ENCODE results near the gene PTPRN2. TPM values are rescaled to one million over a fixed set of nuclear protein-coding genes. Genes with fewer than 3 reads are reported as not detected.

The PTPRN2 gene
- total and polyA plus RNA-seq, 2 donors (not counting 1 experiment from before 2014, with no cell fraction given) = 0.54 to 1.2 TPM

DNA sequence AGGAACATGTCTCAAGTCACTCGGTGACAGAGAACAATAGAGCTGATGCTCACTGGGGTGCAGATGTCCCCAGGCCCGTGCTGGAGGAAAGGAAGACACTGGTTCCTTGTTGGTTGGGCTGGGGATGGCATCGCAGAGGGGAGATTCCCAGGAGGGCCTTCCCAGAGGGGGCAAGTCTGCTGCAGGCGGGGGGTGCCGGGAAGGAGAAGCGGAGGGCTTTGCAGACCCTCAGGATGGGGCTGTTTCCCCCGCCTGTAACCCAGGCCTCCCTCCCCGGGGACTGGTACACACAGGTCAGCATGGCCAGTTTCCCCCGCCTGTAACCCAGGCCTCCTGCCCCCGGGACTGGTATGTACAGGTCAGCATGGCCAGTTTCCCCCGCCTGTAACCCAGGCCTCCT lies 967.0 kb downstream of the PTPRN2 start:
- no peaks in the 10 kb centered on the region for H3K36me3 ChIP-seq (ENCODE audit: control insufficient read depth, insufficient read depth, low read length)
- H3K79me2 ChIP-seq (ENCODE audit: control insufficient read depth, insufficient read depth, low read length) = no peaks in the 10 kb centered on the region
- H3K9me3 ChIP-seq (ENCODE audit: control insufficient read depth, insufficient read depth, low read depth, low read length) = no peaks in the 10 kb centered on the region
- no peaks in the 10 kb centered on the region for H3K27me3 ChIP-seq (ENCODE audit: control insufficient read depth, insufficient read depth, low read length)
- H3K4me3 ChIP-seq (replicated peaks in 1 of 4; ENCODE audit: control extremely low read depth in 1 of 4, insufficient read depth in 1 of 4, low read depth in 3 of 4, low read length in 4 of 4) = no peak overlapping the region
- H3K4me1 ChIP-seq (ENCODE audit: control insufficient read depth, extremely low read depth, insufficient read depth, low read length) = no peaks in the 10 kb centered on the region
- no peak overlapping the region for H3K9ac ChIP-seq (ENCODE audit: insufficient read depth, low read length)
- no peak for DNase-seq (ENCODE audit: low read depth in 2 of 2)
- no peaks in the 10 kb centered on the region for H4K20me1 ChIP-seq (ENCODE audit: control insufficient read depth, extremely low read depth, insufficient read depth, low read length)
- no peak overlapping the region for H3K4me2 ChIP-seq (ENCODE audit: extremely low read depth, insufficient read depth, low read length)
- TF ChIP-seq CTCF (conservative IDR thresholded peaks at IDR 0.05 in 1 of 2, IDR thresholded peaks at IDR 0.05 in 1 of 2; ENCODE audit: low read depth in 1 of 2, low read length in 2 of 2) (no peak), EZH2 (IDR thresholded peaks at IDR 0.05; ENCODE audit: low read length, missing control alignments) (no peak)
- no peak overlapping the region for H2AFZ ChIP-seq (ENCODE audit: low read length)
- H3K27ac ChIP-seq (ENCODE audit: insufficient read depth, low read length) = no peak overlapping the region

DNA sequence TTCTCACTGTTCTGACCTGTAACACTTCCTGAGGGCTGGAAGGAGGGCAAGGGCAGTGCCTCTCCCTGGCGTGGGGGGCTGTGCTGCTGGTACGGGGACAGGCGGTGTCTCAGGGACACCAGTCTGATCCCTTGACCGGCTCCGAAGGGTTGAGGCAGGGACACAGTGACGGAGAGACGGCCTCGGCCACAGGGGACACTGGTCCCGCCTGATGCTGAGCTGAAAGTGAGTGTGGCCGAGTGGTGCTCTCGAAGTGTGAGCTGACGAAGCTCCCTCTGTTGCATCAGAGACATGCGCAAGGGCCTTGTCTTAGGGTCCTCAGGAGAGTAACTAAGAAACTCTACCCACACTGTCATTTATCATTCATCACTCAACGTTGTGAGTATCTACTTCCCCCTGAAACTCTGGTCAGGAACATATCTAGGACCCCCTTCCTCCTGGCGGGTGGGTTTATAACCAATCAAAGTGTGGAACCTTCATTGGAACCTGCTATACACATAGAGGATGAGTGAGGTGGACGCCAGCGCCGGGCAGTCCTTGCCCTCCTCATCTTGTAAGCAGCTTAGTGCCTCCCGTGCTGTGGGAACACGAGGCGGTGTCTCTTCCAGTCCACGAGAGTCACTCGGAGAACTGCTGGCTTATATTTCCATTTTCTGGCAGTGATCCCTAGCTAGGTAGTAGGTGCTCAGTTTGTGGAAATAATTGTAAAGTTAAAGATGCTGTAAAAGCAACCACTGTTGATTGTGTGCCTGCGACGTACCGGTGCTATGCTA lies 967.7 kb downstream of the PTPRN2 start:
- no peak for DNase-seq (ENCODE audit: low read depth in 2 of 2)
- Histone ChIP-seq H3K4me3 (replicated peaks in 1 of 4; ENCODE audit: control extremely low read depth in 1 of 4, insufficient read depth in 1 of 4, low read depth in 3 of 4, low read length in 4 of 4) (no peak overlapping the region), H3K36me3 (ENCODE audit: control insufficient read depth, insufficient read depth, low read length) (no peaks in the 10 kb centered on the region), H3K79me2 (ENCODE audit: control insufficient read depth, insufficient read depth, low read length) (no peaks in the 10 kb centered on the region), H3K4me1 (ENCODE audit: control insufficient read depth, extremely low read depth, insufficient read depth, low read length) (no peaks in the 10 kb centered on the region), H3K9ac (ENCODE audit: insufficient read depth, low read length) (no peak overlapping the region), H4K20me1 (ENCODE audit: control insufficient read depth, extremely low read depth, insufficient read depth, low read length) (no peaks in the 10 kb centered on the region), H3K27me3 (ENCODE audit: control insufficient read depth, insufficient read depth, low read length) (no peaks in the 10 kb centered on the region), H3K27ac (ENCODE audit: insufficient read depth, low read length) (no peak overlapping the region), H2AFZ (ENCODE audit: low read length) (no peak overlapping the region), H3K9me3 (ENCODE audit: control insufficient read depth, insufficient read depth, low read depth, low read length) (no peaks in the 10 kb centered on the region), H3K4me2 (ENCODE audit: extremely low read depth, insufficient read depth, low read length) (no peak overlapping the region)
- TF ChIP-seq CTCF (conservative IDR thresholded peaks at IDR 0.05 in 1 of 2, IDR thresholded peaks at IDR 0.05 in 1 of 2; ENCODE audit: low read depth in 1 of 2, low read length in 2 of 2) (no peak), EZH2 (IDR thresholded peaks at IDR 0.05; ENCODE audit: low read length, missing control alignments) (no peak)

- Histone ChIP-seq H3K4me1 (ENCODE audit: control insufficient read depth, extremely low read depth, insufficient read depth, low read length) (no peaks in the 10 kb centered on the region), H4K20me1 (ENCODE audit: control insufficient read depth, extremely low read depth, insufficient read depth, low read length) (no peaks in the 10 kb centered on the region), H3K27me3 (ENCODE audit: control insufficient read depth, insufficient read depth, low read length) (no peaks in the 10 kb centered on the region), H3K9ac (ENCODE audit: insufficient read depth, low read length) (no peak overlapping the region), H3K9me3 (ENCODE audit: control insufficient read depth, insufficient read depth, low read depth, low read length) (no peaks in the 10 kb centered on the region), H3K79me2 (ENCODE audit: control insufficient read depth, insufficient read depth, low read length) (no peaks in the 10 kb centered on the region), H3K4me2 (ENCODE audit: extremely low read depth, insufficient read depth, low read length) (no peak overlapping the region), H2AFZ (ENCODE audit: low read length) (no peak overlapping the region), H3K27ac (ENCODE audit: insufficient read depth, low read length) (no peak overlapping the region), H3K36me3 (ENCODE audit: control insufficient read depth, insufficient read depth, low read length) (no peaks in the 10 kb centered on the region), H3K4me3 (replicated peaks in 1 of 4; ENCODE audit: control extremely low read depth in 1 of 4, insufficient read depth in 1 of 4, low read depth in 3 of 4, low read length in 4 of 4) (no peak overlapping the region)
- no peak for DNase-seq (ENCODE audit: low read depth in 2 of 2)
- no peak for TF ChIP-seq EZH2 (IDR thresholded peaks at IDR 0.05; ENCODE audit: low read length, missing control alignments)
- TF ChIP-seq CTCF (conservative IDR thresholded peaks at IDR 0.05 in 1 of 2, IDR thresholded peaks at IDR 0.05 in 1 of 2; ENCODE audit: low read depth in 1 of 2, low read length in 2 of 2) = no peak
Measured at GRCh38 chr7:157618823-157619606, 968.6 kb downstream of the PTPRN2 start.

Measured in fibroblast of lung (primary cell).